Sigmoid colon (tissue), 7 donors: ENCODE results near the gene GTF2H3. TPM values are rescaled to one million over a fixed set of nuclear protein-coding genes. Genes with fewer than 3 reads are reported as not detected.

ENCODE experiments used
- DNase-seq: peaks from one replicate; pipeline ENCODE4 v3.0.0-alpha.2; 2019
- H3K27ac ChIP-seq, 4 donors: fragments of 200-600 bp; sonication (generic); one replicate each; pipeline ENCODE4 v1.5.1; 2016 to 2019; ENCODE audit warnings: mild to moderate bottlenecking in 1 of 4
- H3K27me3 ChIP-seq, 3 donors: fragments of 200-600 bp; sonication (generic); one replicate each; pipeline ENCODE4 v1.5.1; 2019; ENCODE audit warnings: mild to moderate bottlenecking in 1 of 3
- H3K36me3 ChIP-seq, 4 donors: fragments of 200-600 bp; sonication (generic); one replicate each; pipeline ENCODE4 v1.5.1; 2016 to 2019
- H3K4me1 ChIP-seq, 4 donors: fragments of 200-600 bp; sonication (generic); one replicate each; pipeline ENCODE4 v1.5.1; 2017 to 2019
- H3K4me3 ChIP-seq, 4 donors: fragments of 200-600 bp; sonication (generic); one replicate each; pipeline ENCODE4 v1.5.1; 2017 to 2019; ENCODE audit warnings: mild to moderate bottlenecking in 2 of 4, moderate library complexity in 1 of 4
- H3K9me3 ChIP-seq, 4 donors: fragments of 200-600 bp in 3 of 4; sonication (generic) in 3 of 4; one replicate each; pipeline versions ENCODE4 v1.5.1 to v1.6.1; 2013 to 2019
- EP300 ChIP-seq, 4 donors: sonication (generic); formaldehyde crosslinking; IDR thresholded peaks; one replicate each; pipeline ENCODE4 v1.6.1; 2017; ENCODE audit warnings: antibody characterized with exemption in 4 of 4
- POLR2A ChIP-seq, 2 donors: fragments of 450-650 bp; IDR thresholded peaks; one replicate each; pipeline ENCODE4 v1.6.1; 2016; ENCODE audit warnings: antibody characterized with exemption in 2 of 2, mild to moderate bottlenecking in 2 of 2, moderate library complexity in 2 of 2
- POLR2AphosphoS5 ChIP-seq, 4 donors: sonication (generic); formaldehyde crosslinking; IDR thresholded peaks; one replicate each; pipeline ENCODE4 v1.6.1; 2017; ENCODE audit warnings: antibody characterized with exemption in 4 of 4
- WGBS, 2 donors: extraction: QIAGEN DNeasy Blood & Tissue Kit; methylation state at CpG; one replicate each; pipeline ENCODE4 v1.1.7; 2013; 5-methylcytosine and 5-hydroxymethylcytosine counted together
- intact Hi-C: fragments of 100-400 bp; cut with DNase I; formaldehyde crosslinking; loops from one replicate; pipeline ENCODE4 v1.15.1; 2023
- polyA plus RNA-seq, 3 donors: library from polyadenylated mRNA; stranded (reverse); fragments of 200-250 nt; gene quantifications; one replicate each; pipeline ENCODE4 v1.2.3, GENCODE V29; 2013
- total RNA-seq, 4 donors: library from RNA; depleted of rRNA; stranded (reverse); fragments of >200 nt; gene quantifications; one replicate each; pipeline ENCODE4 v1.1.0, GENCODE V29; 2016
- TF ChIP-seq, protein P1 (sequence below), 4 experiments: fragments of 450-650 bp in 3 of 4; fragments of 200-600 bp in 1 of 4; IDR thresholded peaks; one replicate each; pipeline ENCODE4 v1.5.1; 2016 to 2019; ENCODE audit warnings: antibody characterized with exemption in 4 of 4, mild to moderate bottlenecking in 3 of 4, moderate library complexity in 2 of 4
- donor health status: healthy with polysubstance abuse.
- donor health status: Bipolar disorder and iron deficiency.
- donor health status: healthy.

GTF2H3 gene
- total and polyA plus RNA-seq, 7 donors: 9.2 to 20.8 (median 16.4) TPM

DNA sequence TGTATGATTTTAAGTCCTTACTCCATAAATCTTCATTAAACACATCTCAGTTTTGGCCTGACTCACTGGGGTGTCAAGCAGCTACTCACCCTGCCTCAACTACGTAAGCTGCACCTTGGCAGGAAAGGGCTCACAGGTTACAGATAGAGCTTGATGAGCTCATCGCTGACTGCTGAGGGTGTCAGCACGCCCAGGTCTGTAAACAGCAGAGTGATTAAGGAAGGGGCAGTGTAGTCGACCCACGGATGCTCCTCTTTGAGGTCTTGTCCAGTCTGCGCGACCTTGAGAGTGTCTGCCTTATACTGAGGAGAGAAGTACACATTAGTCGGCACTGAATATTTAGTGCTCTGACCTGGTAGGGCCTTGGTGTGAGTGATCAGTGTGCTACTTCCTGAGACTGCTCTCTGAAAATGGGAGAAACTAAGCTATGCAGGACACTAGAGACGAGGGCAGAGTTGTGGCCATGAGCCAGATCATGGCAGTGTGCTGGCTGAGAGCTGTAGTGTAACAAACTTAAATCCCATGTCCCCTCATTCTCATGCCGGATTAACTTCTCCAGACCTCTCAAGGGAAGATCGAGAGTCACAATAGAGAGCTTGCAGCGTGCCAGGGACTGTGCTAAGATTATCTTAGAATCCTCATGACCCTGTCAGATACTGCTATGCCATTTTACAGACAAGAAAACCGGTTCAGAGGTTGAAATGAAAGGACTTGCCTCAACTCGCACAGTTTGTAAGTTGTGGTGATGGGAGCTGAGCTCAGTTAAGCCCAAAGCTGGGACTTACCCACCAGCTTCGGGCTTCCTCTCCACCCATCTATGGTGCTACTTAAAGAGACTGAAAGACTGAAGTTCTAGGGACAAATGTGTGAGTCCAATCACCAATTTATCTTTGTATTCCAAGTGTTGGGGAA is 11.8 kb upstream of the GTF2H3 start:
- H3K9me3 ChIP-seq: no peaks in the 10 kb centered on the region
- no peak for DNase-seq
- intact Hi-C loops: no loop called here
- H3K4me1 ChIP-seq: peaks cover 0 to 3% (median 0%) of the 10 kb centered on the region in 4 donors
- WGBS, 2 donors: 82 to 89% methylated on average over 15 of the region's 15 CpGs
- H3K4me3 ChIP-seq: no peak overlapping the region
- no peaks in the 10 kb centered on the region for H3K27me3 ChIP-seq
- peaks cover 30 to 98% (median 71%) of the 10 kb centered on the region in 4 donors for H3K36me3 ChIP-seq
- no peak overlapping the region for H3K27ac ChIP-seq
- TF ChIP-seq, protein P1, sequence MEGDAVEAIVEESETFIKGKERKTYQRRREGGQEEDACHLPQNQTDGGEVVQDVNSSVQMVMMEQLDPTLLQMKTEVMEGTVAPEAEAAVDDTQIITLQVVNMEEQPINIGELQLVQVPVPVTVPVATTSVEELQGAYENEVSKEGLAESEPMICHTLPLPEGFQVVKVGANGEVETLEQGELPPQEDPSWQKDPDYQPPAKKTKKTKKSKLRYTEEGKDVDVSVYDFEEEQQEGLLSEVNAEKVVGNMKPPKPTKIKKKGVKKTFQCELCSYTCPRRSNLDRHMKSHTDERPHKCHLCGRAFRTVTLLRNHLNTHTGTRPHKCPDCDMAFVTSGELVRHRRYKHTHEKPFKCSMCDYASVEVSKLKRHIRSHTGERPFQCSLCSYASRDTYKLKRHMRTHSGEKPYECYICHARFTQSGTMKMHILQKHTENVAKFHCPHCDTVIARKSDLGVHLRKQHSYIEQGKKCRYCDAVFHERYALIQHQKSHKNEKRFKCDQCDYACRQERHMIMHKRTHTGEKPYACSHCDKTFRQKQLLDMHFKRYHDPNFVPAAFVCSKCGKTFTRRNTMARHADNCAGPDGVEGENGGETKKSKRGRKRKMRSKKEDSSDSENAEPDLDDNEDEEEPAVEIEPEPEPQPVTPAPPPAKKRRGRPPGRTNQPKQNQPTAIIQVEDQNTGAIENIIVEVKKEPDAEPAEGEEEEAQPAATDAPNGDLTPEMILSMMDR (IDR thresholded peaks at IDR 0.05): no peak
- TF ChIP-seq POLR2AphosphoS5 (IDR thresholded peaks at IDR 0.05): no peak

DNA sequence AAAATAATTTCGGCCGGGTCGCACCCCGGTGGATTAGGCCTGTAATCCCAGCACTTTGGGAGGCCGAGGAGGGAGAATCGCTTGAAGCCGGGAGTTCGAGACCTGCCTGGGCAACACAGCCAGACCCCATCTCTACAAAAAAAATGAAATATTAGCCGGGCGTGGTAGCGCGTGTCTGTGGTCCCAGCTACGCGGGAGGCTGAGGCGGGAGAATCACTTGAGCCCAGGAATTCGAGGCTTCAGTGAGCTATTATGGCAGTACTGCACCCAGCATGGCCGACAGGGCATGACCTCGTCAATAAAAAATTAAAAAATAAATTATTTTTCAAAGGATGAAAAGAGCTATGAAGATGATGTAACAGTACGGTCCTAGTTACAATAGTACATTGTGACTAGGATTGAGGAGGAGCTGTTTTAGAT is 523 bp downstream of the GTF2H3 start:
- no peaks in the 10 kb centered on the region for H3K9me3 ChIP-seq
- peak overlapping the region; percentile 81 to 92 (median 84) for H3K27ac ChIP-seq
- H3K36me3 ChIP-seq: peaks cover 10 to 28% (median 18%) of the 10 kb centered on the region in 4 donors
- peaks cover 0 to 23% (median 14%) of the 10 kb centered on the region in 4 donors for H3K4me1 ChIP-seq
- intact Hi-C loops: loop anchor here (5.0 to 10.0 kb wide), 2 partner anchors 52 to 879 kb away; partner anchors contain the start of genes DENR and TMED2
- no peak for TF ChIP-seq POLR2AphosphoS5 (IDR thresholded peaks at IDR 0.05)
- TF ChIP-seq POLR2A (IDR thresholded peaks at IDR 0.05): no peak
- no peak for TF ChIP-seq EP300 (IDR thresholded peaks at IDR 0.05)
- TF ChIP-seq, protein P1 (IDR thresholded peaks at IDR 0.05): no peak
- H3K27me3 ChIP-seq: no peaks in the 10 kb centered on the region
- no peak for DNase-seq
- WGBS, 2 donors: 5 to 9% methylated on average over 19 of the region's 19 CpGs
- peak overlapping the region; percentile 77 to 91 (median 84) for H3K4me3 ChIP-seq

DNA sequence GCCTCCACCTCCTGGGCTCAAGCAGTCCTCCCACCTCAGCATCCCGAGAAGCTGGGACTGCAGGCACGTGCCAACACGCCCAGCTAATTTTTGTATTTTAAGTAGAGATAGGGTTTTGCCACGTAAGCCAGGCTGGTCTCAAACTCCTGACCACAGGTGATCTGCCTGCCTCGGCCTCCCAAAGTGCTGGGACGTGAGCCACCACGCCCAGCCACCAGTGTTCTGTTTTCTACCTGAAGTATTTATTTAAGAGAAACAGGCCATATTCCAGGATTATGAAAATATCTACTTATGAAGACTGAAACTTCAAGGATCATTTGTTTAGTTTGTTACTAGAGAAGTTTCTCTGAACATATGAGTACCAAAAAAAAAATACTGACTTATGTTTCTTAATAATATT is 10.3 kb downstream of the GTF2H3 start:
- Histone ChIP-seq H3K27ac (no peak overlapping the region), H3K9me3 (no peaks in the 10 kb centered on the region), H3K4me1 (no peaks in the 10 kb centered on the region), H3K36me3 (peaks cover 0 to 78% (median 11%) of the 10 kb centered on the region in 4 donors), H3K27me3 (no peaks in the 10 kb centered on the region), H3K4me3 (no peak overlapping the region)
- intact Hi-C loops: no loop called here
- TF ChIP-seq EP300 (IDR thresholded peaks at IDR 0.05): no peak
- TF ChIP-seq POLR2AphosphoS5 (IDR thresholded peaks at IDR 0.05): no peak
- TF ChIP-seq POLR2A (IDR thresholded peaks at IDR 0.05): no peak
- TF ChIP-seq, protein P1 (IDR thresholded peaks at IDR 0.05): no peak
- 84 to 92% methylated on average over 7 of the region's 7 CpGs for WGBS, 2 donors
- no peak for DNase-seq

DNA sequence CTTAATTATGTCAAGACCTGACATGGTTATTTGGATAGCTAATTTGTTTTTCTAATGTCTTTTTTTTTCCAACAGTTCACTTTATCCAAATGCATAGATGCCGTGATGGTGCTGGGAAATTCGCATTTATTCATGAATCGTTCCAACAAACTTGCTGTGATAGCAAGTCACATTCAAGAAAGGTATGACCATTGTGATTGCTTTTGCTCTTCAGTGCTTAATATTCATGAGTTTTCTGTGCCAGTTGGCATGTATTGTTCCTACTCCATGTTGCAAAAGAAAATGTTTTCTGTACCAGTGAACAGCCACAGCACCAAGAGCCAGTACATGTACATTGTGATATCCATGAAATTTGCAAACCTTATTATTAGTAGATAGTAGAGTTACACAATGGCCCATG is 11.8 kb downstream of the GTF2H3 start:
- intact Hi-C loops: no loop called here
- no peak for DNase-seq
- H3K36me3 ChIP-seq: peaks cover 0 to 84% (median 11%) of the 10 kb centered on the region in 4 donors
- no peaks in the 10 kb centered on the region for H3K27me3 ChIP-seq
- no peaks in the 10 kb centered on the region for H3K4me1 ChIP-seq
- no peaks in the 10 kb centered on the region for H3K9me3 ChIP-seq
- no peak overlapping the region for H3K4me3 ChIP-seq
- H3K27ac ChIP-seq: no peak overlapping the region
- TF ChIP-seq EP300 (IDR thresholded peaks at IDR 0.05) (no peak), POLR2A (IDR thresholded peaks at IDR 0.05) (no peak), POLR2AphosphoS5 (IDR thresholded peaks at IDR 0.05) (no peak)
- TF ChIP-seq, protein P1 (IDR thresholded peaks at IDR 0.05): no peak
- WGBS, 2 donors: 95 to 98% methylated on average over 3 of the region's 3 CpGs
